ENCODE data around the gene LIPA. TPM values are rescaled to one million over a fixed set of nuclear protein-coding genes. Genes with fewer than 3 reads are reported as not detected.

LIPA gene
- total RNA-seq, 1 donor from 2014 or later, result 70.2 TPM

DNA sequence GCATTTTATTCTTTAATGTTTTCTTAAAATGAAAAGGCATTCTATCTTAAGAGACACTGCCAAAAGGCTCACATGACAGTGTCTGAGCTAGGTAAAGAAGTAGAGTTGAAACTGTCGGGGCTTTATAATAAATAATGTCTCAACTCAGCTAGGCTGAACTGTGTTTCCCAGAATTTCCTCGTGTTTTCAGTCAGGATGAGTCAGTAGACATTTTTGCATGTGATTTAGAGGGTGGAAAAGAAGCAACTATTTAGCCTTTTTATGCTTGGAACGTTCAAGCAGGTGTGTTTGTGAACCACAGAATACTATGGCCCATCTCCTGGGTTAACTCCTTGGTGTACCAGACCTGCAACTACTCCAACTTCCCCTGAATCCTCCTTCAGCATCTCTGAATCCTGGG is 23.4 kb upstream of the LIPA start:
- H3K79me2 ChIP-seq (ENCODE audit: insufficient read depth, low read length), result no peaks in the 10 kb centered on the region
- no peak overlapping the region for H3K4me3 ChIP-seq (ENCODE audit: insufficient read depth, low read depth, low read length)
- peaks cover 25% of the 10 kb centered on the region for H3K4me1 ChIP-seq (ENCODE audit: insufficient read depth, low read length)
- DNase-seq (ENCODE audit: low read depth) (peak; percentile 63), FAIRE-seq (peak; percentile 62)
- H2AFZ ChIP-seq (ENCODE audit: low read depth, low read length), result no peak overlapping the region
- H3K27me3 Mint-ChIP-seq (ENCODE audit: low read depth, unreplicated experiment), result no peaks in the 10 kb centered on the region
- H3K9me3 ChIP-seq (ENCODE audit: insufficient read depth, low read depth, low read length), result no peaks in the 10 kb centered on the region
- no peaks in the 10 kb centered on the region for H4K20me1 ChIP-seq (ENCODE audit: insufficient read depth, low read length)
- peak overlapping the region; percentile 19 for H3K4me2 ChIP-seq (ENCODE audit: low read length)
- no peaks in the 10 kb centered on the region for H3K27me3 ChIP-seq (ENCODE audit: insufficient read depth, low read length)
- no peak overlapping the region for H3K9ac ChIP-seq (ENCODE audit: low read length)
- H3K4me1 Mint-ChIP-seq (ENCODE audit: low read depth, unreplicated experiment), result peaks cover 35% of the 10 kb centered on the region
- no peak for TF ChIP-seq EZH2 (IDR thresholded peaks at IDR 0.05; ENCODE audit: insufficient read depth, low read length)
- TF ChIP-seq, protein P1, sequence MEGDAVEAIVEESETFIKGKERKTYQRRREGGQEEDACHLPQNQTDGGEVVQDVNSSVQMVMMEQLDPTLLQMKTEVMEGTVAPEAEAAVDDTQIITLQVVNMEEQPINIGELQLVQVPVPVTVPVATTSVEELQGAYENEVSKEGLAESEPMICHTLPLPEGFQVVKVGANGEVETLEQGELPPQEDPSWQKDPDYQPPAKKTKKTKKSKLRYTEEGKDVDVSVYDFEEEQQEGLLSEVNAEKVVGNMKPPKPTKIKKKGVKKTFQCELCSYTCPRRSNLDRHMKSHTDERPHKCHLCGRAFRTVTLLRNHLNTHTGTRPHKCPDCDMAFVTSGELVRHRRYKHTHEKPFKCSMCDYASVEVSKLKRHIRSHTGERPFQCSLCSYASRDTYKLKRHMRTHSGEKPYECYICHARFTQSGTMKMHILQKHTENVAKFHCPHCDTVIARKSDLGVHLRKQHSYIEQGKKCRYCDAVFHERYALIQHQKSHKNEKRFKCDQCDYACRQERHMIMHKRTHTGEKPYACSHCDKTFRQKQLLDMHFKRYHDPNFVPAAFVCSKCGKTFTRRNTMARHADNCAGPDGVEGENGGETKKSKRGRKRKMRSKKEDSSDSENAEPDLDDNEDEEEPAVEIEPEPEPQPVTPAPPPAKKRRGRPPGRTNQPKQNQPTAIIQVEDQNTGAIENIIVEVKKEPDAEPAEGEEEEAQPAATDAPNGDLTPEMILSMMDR (IDR thresholded peaks at IDR 0.05; ENCODE audit: insufficient read depth, low read depth, low read length), result no peak
- H3K27ac Mint-ChIP-seq (ENCODE audit: unreplicated experiment), result no peak overlapping the region
- H3K36me3 ChIP-seq (ENCODE audit: insufficient read depth, low read length), result no peaks in the 10 kb centered on the region
- peaks cover 1% of the 10 kb centered on the region for H3K9me3 Mint-ChIP-seq (ENCODE audit: unreplicated experiment)
- H3K36me3 Mint-ChIP-seq (ENCODE audit: low read depth, unreplicated experiment), result no peaks in the 10 kb centered on the region
- peak overlapping the region; percentile 9 for H3K27ac ChIP-seq (ENCODE audit: low read depth, low read length)
- H3K4me3 Mint-ChIP-seq (ENCODE audit: unreplicated experiment), result no peak overlapping the region

DNA sequence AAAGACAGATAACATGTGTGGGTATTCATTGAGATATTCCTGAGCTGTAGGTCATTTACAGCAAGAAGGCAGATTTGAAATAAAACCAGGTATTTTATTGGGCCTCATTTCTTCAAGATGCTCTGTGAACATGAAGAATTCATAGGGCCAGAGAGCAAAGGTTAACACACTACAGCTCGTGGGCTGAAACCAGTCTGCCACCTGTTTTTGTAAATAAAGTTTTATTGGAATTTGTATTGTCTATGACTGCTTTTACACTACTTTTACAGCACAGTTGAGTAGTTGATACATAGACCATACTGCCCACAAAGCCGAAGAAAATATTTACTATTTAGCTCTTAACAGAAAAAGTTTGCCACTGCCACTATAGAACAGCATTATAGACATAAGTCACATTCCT is 22.1 kb upstream of the LIPA start:
- Histone ChIP-seq H3K4me1 (ENCODE audit: insufficient read depth, low read length) (peaks cover 13% of the 10 kb centered on the region), H3K36me3 (ENCODE audit: insufficient read depth, low read length) (no peaks in the 10 kb centered on the region), H2AFZ (ENCODE audit: low read depth, low read length) (no peak overlapping the region), H3K9me3 (ENCODE audit: insufficient read depth, low read depth, low read length) (no peaks in the 10 kb centered on the region), H4K20me1 (ENCODE audit: insufficient read depth, low read length) (no peaks in the 10 kb centered on the region), H3K27me3 (ENCODE audit: insufficient read depth, low read length) (no peaks in the 10 kb centered on the region), H3K4me3 (ENCODE audit: insufficient read depth, low read depth, low read length) (no peak overlapping the region), H3K27ac (ENCODE audit: low read depth, low read length) (no peak overlapping the region), H3K79me2 (ENCODE audit: insufficient read depth, low read length) (no peaks in the 10 kb centered on the region), H3K4me2 (ENCODE audit: low read length) (no peak overlapping the region), H3K9ac (ENCODE audit: low read length) (no peak overlapping the region)
- Mint-ChIP-seq H3K27me3 (ENCODE audit: low read depth, unreplicated experiment) (no peaks in the 10 kb centered on the region), H3K4me1 (ENCODE audit: low read depth, unreplicated experiment) (peaks cover 24% of the 10 kb centered on the region), H3K27ac (ENCODE audit: unreplicated experiment) (no peak overlapping the region), H3K36me3 (ENCODE audit: low read depth, unreplicated experiment) (no peaks in the 10 kb centered on the region), H3K4me3 (ENCODE audit: unreplicated experiment) (no peak overlapping the region), H3K9me3 (ENCODE audit: unreplicated experiment) (peaks cover 1% of the 10 kb centered on the region)
- TF ChIP-seq EZH2 (IDR thresholded peaks at IDR 0.05; ENCODE audit: insufficient read depth, low read length), result no peak
- TF ChIP-seq, protein P1 (IDR thresholded peaks at IDR 0.05; ENCODE audit: insufficient read depth, low read depth, low read length), result no peak
- DNase-seq (ENCODE audit: low read depth) (no peak), FAIRE-seq (no peak)

DNA sequence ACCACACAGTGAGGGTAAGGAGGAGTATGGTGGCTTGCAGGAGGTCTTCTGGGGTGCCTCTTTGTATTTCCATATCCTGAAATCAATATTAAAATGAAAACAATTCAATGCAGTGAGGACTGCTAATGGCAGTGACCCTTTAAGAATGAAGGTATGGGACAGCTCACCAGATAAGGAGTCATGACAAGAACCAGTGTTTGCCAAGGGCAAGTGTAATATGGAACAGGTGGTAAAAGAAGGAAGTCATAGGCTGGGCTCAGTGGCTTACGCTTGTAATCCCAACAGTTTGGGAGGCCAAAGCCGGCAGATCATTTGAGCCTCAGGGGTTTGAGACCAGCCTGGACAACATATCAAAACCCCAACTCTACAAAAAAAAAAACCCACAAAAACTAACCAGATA is 20.0 kb upstream of the LIPA start:
- H3K4me1 Mint-ChIP-seq (ENCODE audit: low read depth, unreplicated experiment), result peaks cover 13% of the 10 kb centered on the region
- no peak overlapping the region for H3K27ac ChIP-seq (ENCODE audit: low read depth, low read length)
- H3K4me3 ChIP-seq (ENCODE audit: insufficient read depth, low read depth, low read length), result no peak overlapping the region
- no peaks in the 10 kb centered on the region for H3K27me3 ChIP-seq (ENCODE audit: insufficient read depth, low read length)
- no peaks in the 10 kb centered on the region for H4K20me1 ChIP-seq (ENCODE audit: insufficient read depth, low read length)
- no peak overlapping the region for H2AFZ ChIP-seq (ENCODE audit: low read depth, low read length)
- H3K27ac Mint-ChIP-seq (ENCODE audit: unreplicated experiment), result no peak overlapping the region
- no peak for FAIRE-seq
- TF ChIP-seq, protein P1 (IDR thresholded peaks at IDR 0.05; ENCODE audit: insufficient read depth, low read depth, low read length), result no peak
- no peak for TF ChIP-seq EZH2 (IDR thresholded peaks at IDR 0.05; ENCODE audit: insufficient read depth, low read length)
- H3K4me3 Mint-ChIP-seq (ENCODE audit: unreplicated experiment), result no peak overlapping the region
- H3K27me3 Mint-ChIP-seq (ENCODE audit: low read depth, unreplicated experiment), result no peaks in the 10 kb centered on the region
- DNase-seq (ENCODE audit: low read depth), result no peak
- peaks cover 5% of the 10 kb centered on the region for H3K4me1 ChIP-seq (ENCODE audit: insufficient read depth, low read length)
- no peak overlapping the region for H3K9ac ChIP-seq (ENCODE audit: low read length)
- peaks cover 1% of the 10 kb centered on the region for H3K9me3 Mint-ChIP-seq (ENCODE audit: unreplicated experiment)
- H3K36me3 ChIP-seq (ENCODE audit: insufficient read depth, low read length), result no peaks in the 10 kb centered on the region
- H3K4me2 ChIP-seq (ENCODE audit: low read length), result no peak overlapping the region
- H3K79me2 ChIP-seq (ENCODE audit: insufficient read depth, low read length), result no peaks in the 10 kb centered on the region
- no peaks in the 10 kb centered on the region for H3K9me3 ChIP-seq (ENCODE audit: insufficient read depth, low read depth, low read length)
- H3K36me3 Mint-ChIP-seq (ENCODE audit: low read depth, unreplicated experiment), result no peaks in the 10 kb centered on the region

All from astrocyte (in vitro differentiated cells and primary cell).